GM13976 (cell line): ENCODE data around the gene AQP12A.
A peak's percentile ranks its signal among the peaks of the same experiment; 100 is the strongest.

ENCODE experiments used
- DNase-seq: peaks from one replicate; pipeline ENCODE4 v3.0.0; 2012; ENCODE audit warnings: low spot score
- CTCF ChIP-seq: IDR thresholded peaks from 2 replicates; pipeline ENCODE4 v1.5.1; 2012; ENCODE audit warnings: borderline replicate concordance, mild to moderate bottlenecking; ENCODE audit not compliant: insufficient read depth; ENCODE audit errors: extremely low read depth, missing control alignments, control extremely low read depth
- in situ Hi-C: fragments of 300-500 bp; cut with MboI; formaldehyde crosslinking; loops from one replicate; pipeline ENCODE4 v1.12.0; 2022; ENCODE audit warnings: low sequenced_read_pairs, mixed read lengths, inconsistent platforms; ENCODE audit not compliant: unreplicated experiment

AQP12A gene

DNA sequence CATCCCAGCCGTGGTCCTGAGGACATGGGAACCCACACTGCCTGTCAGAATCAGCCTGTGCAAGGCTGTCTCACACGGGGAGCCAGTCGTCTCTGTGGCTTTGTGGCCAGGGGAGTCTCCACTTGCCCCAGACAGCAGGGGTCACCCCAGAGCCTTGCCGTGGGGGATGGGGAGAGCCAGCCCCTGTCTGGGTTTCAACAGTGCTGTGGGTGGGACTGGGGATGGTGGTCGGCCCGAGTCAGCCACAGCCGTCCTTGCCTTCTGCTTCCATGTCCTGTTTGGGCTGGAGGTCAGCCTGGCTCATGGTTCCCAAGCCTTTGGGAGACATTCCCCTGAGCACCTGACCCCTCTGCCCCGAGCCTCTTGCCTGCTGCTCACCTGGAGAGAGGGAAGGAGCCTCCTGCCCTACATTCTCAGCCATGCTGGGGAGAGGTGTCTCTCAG lies 46.8 kb upstream of the AQP12A start:
- no peak for TF ChIP-seq CTCF
- no peak for DNase-seq
- in situ Hi-C loops: no loop called here

DNA sequence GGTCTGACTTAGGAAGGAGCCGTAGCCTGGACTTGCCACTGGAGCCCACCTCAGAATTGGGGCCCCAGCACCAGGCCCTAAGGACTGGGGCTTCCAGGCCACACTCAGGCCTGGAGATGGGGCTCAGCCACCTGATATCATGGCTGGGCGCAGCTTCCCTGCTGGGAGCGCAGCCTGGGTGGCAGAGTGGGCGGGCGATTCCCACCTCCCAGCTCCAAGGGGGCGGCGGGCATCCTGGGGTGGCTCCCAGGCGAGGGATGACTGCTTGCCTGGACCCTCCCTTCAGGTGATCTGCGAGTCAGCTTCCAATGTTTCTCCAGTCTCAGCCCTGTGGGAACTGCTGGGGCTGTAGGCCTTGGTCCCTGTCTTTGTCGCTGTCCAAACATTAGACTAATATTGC lies 46.3 kb upstream of the AQP12A start:
- in situ Hi-C loops: no loop called here
- DNase-seq: no peak
- TF ChIP-seq CTCF: no peak

DNA sequence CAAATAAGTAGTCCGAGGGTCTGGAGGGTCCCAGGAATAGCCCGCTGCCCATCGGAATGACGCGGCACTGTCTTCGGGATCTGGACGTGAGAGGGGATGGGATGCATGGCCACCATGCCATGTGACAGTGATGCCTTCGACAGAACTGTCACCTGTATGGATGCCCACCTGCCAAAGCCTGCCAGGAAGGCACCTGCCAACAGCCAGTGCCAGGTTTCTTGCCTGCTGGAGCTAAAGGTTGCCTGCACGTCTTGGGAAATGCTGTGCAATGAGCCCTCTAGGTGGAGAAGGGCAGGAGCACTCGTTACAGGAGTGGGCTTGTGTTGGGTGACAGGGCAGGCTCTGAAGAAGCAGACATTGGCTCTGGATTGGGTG lies 45.9 kb upstream of the AQP12A start:
- in situ Hi-C loops: no loop called here
- TF ChIP-seq CTCF: no peak
- DNase-seq: no peak

- DNase-seq: peak; percentile 37
- in situ Hi-C loops: no loop called here
- no peak for TF ChIP-seq CTCF
These were observed 45.3 kb upstream of the AQP12A start for GRCh38 chr2:240646176-240646899.

DNA sequence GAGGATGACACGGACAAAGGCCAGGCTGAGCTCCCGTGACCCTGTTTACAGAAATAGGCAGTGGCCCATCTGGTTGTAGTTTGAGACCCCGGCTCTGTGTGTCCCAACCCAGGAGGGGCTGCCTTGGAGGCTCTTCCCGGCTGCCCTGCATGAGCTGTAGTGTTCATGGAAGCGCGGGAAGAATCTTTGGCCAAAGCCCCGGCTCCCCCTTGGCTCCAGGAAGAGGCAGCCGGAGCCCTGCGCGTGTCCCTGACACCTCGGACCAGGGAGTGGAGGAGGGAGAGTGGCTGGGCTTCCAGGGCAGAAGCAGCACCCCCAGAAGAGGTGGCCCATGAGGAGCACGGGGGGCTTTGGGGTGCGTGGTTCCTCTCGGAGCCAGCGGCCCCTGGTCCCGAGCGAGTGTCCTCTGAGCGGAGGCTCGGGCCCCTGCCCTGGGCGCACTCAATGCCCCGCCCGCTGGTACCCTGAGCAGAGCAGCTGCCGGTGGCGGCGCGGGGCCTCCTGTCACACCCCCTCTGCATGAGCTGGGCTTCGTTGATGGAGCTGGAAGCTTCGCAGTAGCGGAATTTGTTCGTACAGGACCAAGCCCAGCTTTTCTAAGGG lies 44.7 kb upstream of the AQP12A start:
- TF ChIP-seq CTCF: no peak
- no peak for DNase-seq
- in situ Hi-C loops: no loop called here

DNA sequence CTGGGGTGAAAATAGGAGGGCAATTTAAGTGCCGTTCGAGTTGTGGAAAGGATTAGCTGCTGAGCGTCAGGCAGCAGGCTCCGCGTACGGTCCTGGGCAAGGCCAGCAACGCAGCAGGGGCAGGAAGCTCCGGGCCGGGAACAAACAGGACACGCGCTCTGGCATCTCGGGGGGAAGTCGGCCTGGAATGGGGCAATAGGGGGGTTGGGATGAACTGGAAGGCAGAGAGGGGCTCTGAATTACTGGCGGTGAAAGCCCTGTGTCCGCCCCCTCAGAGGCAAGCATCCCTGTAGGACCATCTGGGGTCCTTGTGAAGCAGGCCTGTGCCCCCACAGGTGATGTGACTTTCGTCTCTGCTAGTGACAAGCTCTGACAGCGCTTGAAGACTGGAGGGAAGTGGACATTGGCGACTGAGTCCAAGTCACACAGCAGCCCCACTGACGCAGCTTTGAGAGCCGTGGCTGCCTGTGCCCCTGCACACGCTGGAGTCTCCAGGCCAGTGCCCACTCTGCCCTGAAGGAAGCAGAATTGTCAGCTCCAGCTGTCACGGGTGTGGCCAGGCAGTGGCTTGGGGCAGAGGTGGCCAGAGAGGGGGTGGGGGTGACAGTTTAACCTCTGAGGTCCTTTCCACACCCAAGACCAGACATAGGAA lies 44.0 kb upstream of the AQP12A start:
- in situ Hi-C loops: no loop called here
- no peak for DNase-seq
- TF ChIP-seq CTCF: no peak
